Measurements from ENCODE around the gene RHD.
"Not testable (repeated sequence)": the region's sequence is repeated elsewhere in the genome, so short reads cannot be mapped to it uniquely, and the experiment has no call there.

Gene RHD

GRCh38 chr1:25309486-25309885 lies 37.2 kb downstream of the RHD start:
- DNase-seq = not testable (repeated sequence)

GRCh38 chr1:25312806-25313470 lies 40.6 kb downstream of the RHD start:
- not testable (repeated sequence) for DNase-seq

- DNase-seq = not testable (repeated sequence)
Observed at GRCh38 chr1:25320314-25320938, 48.1 kb downstream of the RHD start.

GRCh38 chr1:25322127-25322526 lies 49.8 kb downstream of the RHD start:
- not testable (repeated sequence) for DNase-seq

GRCh38 chr1:25324407-25324806 lies 52.1 kb downstream of the RHD start:
- DNase-seq = not testable (repeated sequence)

GRCh38 chr1:25327864-25328790 lies 55.8 kb downstream of the RHD start:
- not testable (repeated sequence) for DNase-seq

GRCh38 chr1:25328791-25329185 lies 56.5 kb downstream of the RHD start:
- DNase-seq = not testable (repeated sequence)

GRCh38 chr1:25329336-25329735 lies 57.0 kb downstream of the RHD start:
- DNase-seq = not testable (repeated sequence)

GRCh38 chr1:25329950-25330349 lies 57.6 kb downstream of the RHD start:
- not testable (repeated sequence) for DNase-seq

- peak; percentile 41 for DNase-seq
Observed at GRCh38 chr1:25336922-25337354, 64.6 kb downstream of the RHD start.

GRCh38 chr1:25337483-25338187 lies 65.3 kb downstream of the RHD start:
- DNase-seq = peak; percentile 40

GRCh38 chr1:25338188-25338981 lies 66.1 kb downstream of the RHD start, which contains the start of gene TMEM50A:
TMEM50A (plus strand) TSS chr1:25338334; CDS start chr1:25340487, 2,153 bp downstream.
- DNase-seq = peak; percentile 93

GRCh38 chr1:25338986-25339385 lies 66.7 kb downstream of the RHD start:
- DNase-seq = no peak

- DNase-seq = no peak
Observed at GRCh38 chr1:25341746-25342145, 69.4 kb downstream of the RHD start.

GRCh38 chr1:25342846-25343245 lies 70.5 kb downstream of the RHD start:
- no peak for DNase-seq

GRCh38 chr1:25343872-25344271 lies 71.6 kb downstream of the RHD start:
- no peak for DNase-seq

GRCh38 chr1:25347556-25347955 lies 75.2 kb downstream of the RHD start:
- DNase-seq = no peak

GRCh38 chr1:25349606-25350005 lies 77.3 kb downstream of the RHD start:
- no peak for DNase-seq

- DNase-seq = no peak
Observed at GRCh38 chr1:25355841-25356395, 83.6 kb downstream of the RHD start.

GRCh38 chr1:25356441-25356840 lies 84.1 kb downstream of the RHD start:
- DNase-seq = no peak

GRCh38 chr1:25356848-25357247 lies 84.5 kb downstream of the RHD start:
- DNase-seq = no peak
